ENCODE results near the gene ZBTB7B. TPM values are rescaled to one million over a fixed set of nuclear protein-coding genes. Genes with fewer than 3 reads are reported as not detected.

The ZBTB7B gene
- total and polyA plus RNA-seq, 9 of the 15 experiments (the other 6 are each of a cell fraction or from before 2014, with no cell fraction given) = 0.04 to 46.5 (median 15.2) TPM

- TF ChIP-seq CTCF (IDR thresholded peaks at IDR 0.05 in 2 of 3, conservative IDR thresholded peaks at IDR 0.05 in 1 of 3; ENCODE audit: insufficient read depth in 2 of 3, low read depth in 1 of 3, low read length in 3 of 3) (0 out of 6 replicates have a peak, but pooled peaks of 1 of the 3 experiments have one; percentile 6), RHOXF2B (CRISPR knock-in tag; conservative IDR thresholded peaks at IDR 0.05) (no peak), MCM3 (IDR thresholded peaks at IDR 0.05) (no peak), CREB1 (IDR thresholded peaks at IDR 0.05) (peak; percentile 55; the same call in 1 of the 2 replicates), CREB1 (CRISPR knock-in tag; IDR thresholded peaks at IDR 0.05) (peak; percentile 70; the same call in 1 of the 2 replicates), ZZZ3 (IDR thresholded peaks at IDR 0.05) (peak; percentile 85), ATF7 (IDR thresholded peaks at IDR 0.05) (peak; percentile 89), ERF (CRISPR knock-in tag; IDR thresholded peaks at IDR 0.05) (0 out of 2 replicates have a peak, but pooled peaks have one; percentile 25), MAFF (IDR thresholded peaks at IDR 0.05; ENCODE audit: low read length) (no peak), SNRNP70 (optimal IDR thresholded peaks at IDR 0.05; ENCODE audit: low read depth, low read length) (no peak), ZFP36 (IDR thresholded peaks at IDR 0.05; ENCODE audit: low read depth, low read length, partially characterized antibody) (no peak), E2F3 (CRISPR knock-in tag; IDR thresholded peaks at IDR 0.05) (peak; percentile 92), GATAD2A (IDR thresholded peaks at IDR 0.05) (no peak)
- TF ChIP-seq, protein P1, sequence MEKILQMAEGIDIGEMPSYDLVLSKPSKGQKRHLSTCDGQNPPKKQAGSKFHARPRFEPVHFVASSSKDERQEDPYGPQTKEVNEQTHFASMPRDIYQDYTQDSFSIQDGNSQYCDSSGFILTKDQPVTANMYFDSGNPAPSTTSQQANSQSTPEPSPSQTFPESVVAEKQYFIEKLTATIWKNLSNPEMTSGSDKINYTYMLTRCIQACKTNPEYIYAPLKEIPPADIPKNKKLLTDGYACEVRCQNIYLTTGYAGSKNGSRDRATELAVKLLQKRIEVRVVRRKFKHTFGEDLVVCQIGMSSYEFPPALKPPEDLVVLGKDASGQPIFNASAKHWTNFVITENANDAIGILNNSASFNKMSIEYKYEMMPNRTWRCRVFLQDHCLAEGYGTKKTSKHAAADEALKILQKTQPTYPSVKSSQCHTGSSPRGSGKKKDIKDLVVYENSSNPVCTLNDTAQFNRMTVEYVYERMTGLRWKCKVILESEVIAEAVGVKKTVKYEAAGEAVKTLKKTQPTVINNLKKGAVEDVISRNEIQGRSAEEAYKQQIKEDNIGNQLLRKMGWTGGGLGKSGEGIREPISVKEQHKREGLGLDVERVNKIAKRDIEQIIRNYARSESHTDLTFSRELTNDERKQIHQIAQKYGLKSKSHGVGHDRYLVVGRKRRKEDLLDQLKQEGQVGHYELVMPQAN (IDR thresholded peaks at IDR 0.05; ENCODE audit: borderline replicate concordance) = peak; percentile 99
- TF ChIP-seq, protein P2, sequence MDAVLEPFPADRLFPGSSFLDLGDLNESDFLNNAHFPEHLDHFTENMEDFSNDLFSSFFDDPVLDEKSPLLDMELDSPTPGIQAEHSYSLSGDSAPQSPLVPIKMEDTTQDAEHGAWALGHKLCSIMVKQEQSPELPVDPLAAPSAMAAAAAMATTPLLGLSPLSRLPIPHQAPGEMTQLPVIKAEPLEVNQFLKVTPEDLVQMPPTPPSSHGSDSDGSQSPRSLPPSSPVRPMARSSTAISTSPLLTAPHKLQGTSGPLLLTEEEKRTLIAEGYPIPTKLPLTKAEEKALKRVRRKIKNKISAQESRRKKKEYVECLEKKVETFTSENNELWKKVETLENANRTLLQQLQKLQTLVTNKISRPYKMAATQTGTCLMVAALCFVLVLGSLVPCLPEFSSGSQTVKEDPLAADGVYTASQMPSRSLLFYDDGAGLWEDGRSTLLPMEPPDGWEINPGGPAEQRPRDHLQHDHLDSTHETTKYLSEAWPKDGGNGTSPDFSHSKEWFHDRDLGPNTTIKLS (IDR thresholded peaks at IDR 0.05; ENCODE audit: borderline replicate concordance, low read depth) = peak; percentile 75
- TF ChIP-seq, protein P3, sequence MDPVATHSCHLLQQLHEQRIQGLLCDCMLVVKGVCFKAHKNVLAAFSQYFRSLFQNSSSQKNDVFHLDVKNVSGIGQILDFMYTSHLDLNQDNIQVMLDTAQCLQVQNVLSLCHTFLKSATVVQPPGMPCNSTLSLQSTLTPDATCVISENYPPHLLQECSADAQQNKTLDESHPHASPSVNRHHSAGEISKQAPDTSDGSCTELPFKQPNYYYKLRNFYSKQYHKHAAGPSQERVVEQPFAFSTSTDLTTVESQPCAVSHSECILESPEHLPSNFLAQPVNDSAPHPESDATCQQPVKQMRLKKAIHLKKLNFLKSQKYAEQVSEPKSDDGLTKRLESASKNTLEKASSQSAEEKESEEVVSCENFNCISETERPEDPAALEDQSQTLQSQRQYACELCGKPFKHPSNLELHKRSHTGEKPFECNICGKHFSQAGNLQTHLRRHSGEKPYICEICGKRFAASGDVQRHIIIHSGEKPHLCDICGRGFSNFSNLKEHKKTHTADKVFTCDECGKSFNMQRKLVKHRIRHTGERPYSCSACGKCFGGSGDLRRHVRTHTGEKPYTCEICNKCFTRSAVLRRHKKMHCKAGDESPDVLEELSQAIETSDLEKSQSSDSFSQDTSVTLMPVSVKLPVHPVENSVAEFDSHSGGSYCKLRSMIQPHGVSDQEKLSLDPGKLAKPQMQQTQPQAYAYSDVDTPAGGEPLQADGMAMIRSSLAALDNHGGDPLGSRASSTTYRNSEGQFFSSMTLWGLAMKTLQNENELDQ (CRISPR knock-in tag; IDR thresholded peaks at IDR 0.05; ENCODE audit: borderline replicate concordance) = no peak
- TF ChIP-seq, protein P4, sequence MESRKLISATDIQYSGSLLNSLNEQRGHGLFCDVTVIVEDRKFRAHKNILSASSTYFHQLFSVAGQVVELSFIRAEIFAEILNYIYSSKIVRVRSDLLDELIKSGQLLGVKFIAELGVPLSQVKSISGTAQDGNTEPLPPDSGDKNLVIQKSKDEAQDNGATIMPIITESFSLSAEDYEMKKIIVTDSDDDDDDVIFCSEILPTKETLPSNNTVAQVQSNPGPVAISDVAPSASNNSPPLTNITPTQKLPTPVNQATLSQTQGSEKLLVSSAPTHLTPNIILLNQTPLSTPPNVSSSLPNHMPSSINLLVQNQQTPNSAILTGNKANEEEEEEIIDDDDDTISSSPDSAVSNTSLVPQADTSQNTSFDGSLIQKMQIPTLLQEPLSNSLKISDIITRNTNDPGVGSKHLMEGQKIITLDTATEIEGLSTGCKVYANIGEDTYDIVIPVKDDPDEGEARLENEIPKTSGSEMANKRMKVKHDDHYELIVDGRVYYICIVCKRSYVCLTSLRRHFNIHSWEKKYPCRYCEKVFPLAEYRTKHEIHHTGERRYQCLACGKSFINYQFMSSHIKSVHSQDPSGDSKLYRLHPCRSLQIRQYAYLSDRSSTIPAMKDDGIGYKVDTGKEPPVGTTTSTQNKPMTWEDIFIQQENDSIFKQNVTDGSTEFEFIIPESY (CRISPR knock-in tag; IDR thresholded peaks at IDR 0.05) = peak; percentile 57; the same call in 1 of the 2 replicates
Measured at GRCh38 chr1:154982897-154983648, 19.5 kb upstream of the ZBTB7B start, which contains the start of gene FLAD1 (continued).

Measured in K562 (cell line).